ENCODE results near the gene NUAK1. TPM values are rescaled to one million over a fixed set of nuclear protein-coding genes. Genes with fewer than 3 reads are reported as not detected.

NUAK1 gene
- total RNA-seq, 1 donor, result 21.7 TPM

DNA sequence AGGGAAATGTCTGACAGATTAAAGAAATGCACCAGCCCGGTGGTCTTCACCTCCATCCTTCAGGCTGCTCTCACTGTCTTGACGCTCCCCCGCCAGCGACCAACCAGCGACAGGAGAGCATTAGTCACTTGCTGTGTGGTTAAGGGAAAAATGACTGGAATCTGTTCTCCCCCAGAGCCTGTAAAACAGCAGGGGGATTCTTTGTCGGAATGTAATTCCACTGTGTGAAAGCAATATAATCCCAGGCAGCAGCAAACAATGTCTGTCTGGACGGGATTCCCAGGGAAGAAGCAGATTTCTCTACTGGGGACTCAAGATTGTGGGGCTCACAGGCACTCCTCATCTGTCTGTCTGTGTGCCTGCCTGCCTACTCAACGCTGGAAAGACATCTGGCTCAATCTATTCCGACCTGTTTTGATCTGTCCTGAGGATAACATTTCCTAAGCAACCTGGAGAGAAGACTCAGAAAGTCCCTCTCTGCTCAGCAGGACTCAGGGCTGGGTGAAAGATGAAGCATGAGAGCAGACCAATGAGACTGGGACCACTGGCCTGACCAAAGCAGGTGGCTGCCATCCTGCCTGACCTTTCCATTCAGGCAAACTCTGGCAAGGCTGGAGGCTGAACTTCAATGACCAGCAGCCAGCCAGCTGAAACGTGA lies 54.6 kb downstream of the NUAK1 start:
- Histone ChIP-seq H3K9me3 (ENCODE audit: low read depth, low read length) (no peaks in the 10 kb centered on the region), H3K36me3 (ENCODE audit: insufficient read depth, low read length) (peaks cover 13% of the 10 kb centered on the region), H3K79me2 (ENCODE audit: insufficient read depth, low read length) (no peaks in the 10 kb centered on the region), H3K4me1 (ENCODE audit: insufficient read depth, low read length) (peaks cover 60% of the 10 kb centered on the region), H4K20me1 (ENCODE audit: insufficient read depth, low read length) (no peaks in the 10 kb centered on the region), H3K4me2 (ENCODE audit: insufficient read depth, low read length) (peak overlapping the region; percentile 62), H3K27ac (ENCODE audit: low read depth, low read length) (peak overlapping the region; percentile 86), H3K27me3 (ENCODE audit: insufficient read depth, low read length) (no peaks in the 10 kb centered on the region), H3K4me3 (ENCODE audit: insufficient read depth, low read length) (peak overlapping the region; percentile 16), H2AFZ (ENCODE audit: low read length) (peak overlapping the region; percentile 15)
- TF ChIP-seq, protein P1, sequence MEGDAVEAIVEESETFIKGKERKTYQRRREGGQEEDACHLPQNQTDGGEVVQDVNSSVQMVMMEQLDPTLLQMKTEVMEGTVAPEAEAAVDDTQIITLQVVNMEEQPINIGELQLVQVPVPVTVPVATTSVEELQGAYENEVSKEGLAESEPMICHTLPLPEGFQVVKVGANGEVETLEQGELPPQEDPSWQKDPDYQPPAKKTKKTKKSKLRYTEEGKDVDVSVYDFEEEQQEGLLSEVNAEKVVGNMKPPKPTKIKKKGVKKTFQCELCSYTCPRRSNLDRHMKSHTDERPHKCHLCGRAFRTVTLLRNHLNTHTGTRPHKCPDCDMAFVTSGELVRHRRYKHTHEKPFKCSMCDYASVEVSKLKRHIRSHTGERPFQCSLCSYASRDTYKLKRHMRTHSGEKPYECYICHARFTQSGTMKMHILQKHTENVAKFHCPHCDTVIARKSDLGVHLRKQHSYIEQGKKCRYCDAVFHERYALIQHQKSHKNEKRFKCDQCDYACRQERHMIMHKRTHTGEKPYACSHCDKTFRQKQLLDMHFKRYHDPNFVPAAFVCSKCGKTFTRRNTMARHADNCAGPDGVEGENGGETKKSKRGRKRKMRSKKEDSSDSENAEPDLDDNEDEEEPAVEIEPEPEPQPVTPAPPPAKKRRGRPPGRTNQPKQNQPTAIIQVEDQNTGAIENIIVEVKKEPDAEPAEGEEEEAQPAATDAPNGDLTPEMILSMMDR (IDR thresholded peaks at IDR 0.05; ENCODE audit: extremely low read depth, low read depth, low read length), result no peak
- DNase-seq (ENCODE audit: insufficient read length, low spot score, missing footprints), result peak; percentile 90

DNA sequence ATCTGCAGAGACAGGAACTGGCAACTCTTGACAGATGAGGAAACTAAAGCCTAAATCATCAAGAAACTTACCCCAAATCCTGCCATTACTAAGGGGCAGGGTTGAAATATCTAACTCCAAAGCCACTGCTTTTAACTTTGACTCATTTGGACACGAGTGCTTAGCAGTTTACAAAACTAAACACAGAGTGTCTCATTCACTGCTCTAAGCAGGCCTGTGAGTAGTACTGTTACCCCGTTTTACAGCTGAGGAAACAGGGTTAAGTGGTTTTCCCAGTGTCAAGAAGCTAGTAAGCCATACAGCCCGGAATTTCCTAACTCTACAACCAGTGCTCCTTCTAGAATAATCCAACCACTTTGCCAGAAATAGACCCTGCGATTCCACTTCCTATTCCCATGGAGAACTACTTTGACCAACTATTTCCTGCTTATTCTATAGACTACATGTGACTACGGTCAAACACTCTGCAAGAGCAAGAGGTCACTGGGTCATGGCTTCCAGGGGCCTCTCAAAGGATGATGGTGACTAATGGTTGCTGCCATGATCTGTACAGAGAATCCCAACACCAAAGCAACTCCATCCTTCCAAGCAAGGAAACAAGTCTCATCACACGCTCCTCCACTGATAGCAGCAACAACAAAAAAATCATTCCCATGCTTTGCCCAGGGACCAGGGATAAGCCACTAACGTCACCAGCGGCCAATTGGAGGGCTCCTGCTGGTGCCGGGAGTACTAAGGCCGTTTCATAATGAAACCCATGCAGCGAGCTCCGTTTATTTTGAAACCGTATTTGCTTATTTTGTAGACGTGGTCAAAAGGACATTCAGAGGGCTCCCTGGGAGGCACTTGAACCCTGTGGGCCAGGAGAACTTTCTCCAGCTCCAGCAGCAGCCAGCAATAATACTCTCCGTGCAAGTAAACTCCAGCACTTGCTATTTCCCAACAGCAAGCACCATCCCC lies 56.3 kb downstream of the NUAK1 start:
- H3K36me3 ChIP-seq (ENCODE audit: insufficient read depth, low read length), result peaks cover 23% of the 10 kb centered on the region
- TF ChIP-seq, protein P1 (IDR thresholded peaks at IDR 0.05; ENCODE audit: extremely low read depth, low read depth, low read length), result no peak
- no peak for DNase-seq (ENCODE audit: insufficient read length, low spot score, missing footprints)
- H3K79me2 ChIP-seq (ENCODE audit: insufficient read depth, low read length), result no peaks in the 10 kb centered on the region
- no peaks in the 10 kb centered on the region for H3K27me3 ChIP-seq (ENCODE audit: insufficient read depth, low read length)
- peak overlapping the region; percentile 86 for H3K27ac ChIP-seq (ENCODE audit: low read depth, low read length)
- H3K9me3 ChIP-seq (ENCODE audit: low read depth, low read length), result no peaks in the 10 kb centered on the region
- H3K4me2 ChIP-seq (ENCODE audit: insufficient read depth, low read length), result peak overlapping the region; percentile 7
- H3K4me1 ChIP-seq (ENCODE audit: insufficient read depth, low read length), result peaks cover 71% of the 10 kb centered on the region
- H3K4me3 ChIP-seq (ENCODE audit: insufficient read depth, low read length), result no peak overlapping the region
- no peak overlapping the region for H2AFZ ChIP-seq (ENCODE audit: low read length)
- H4K20me1 ChIP-seq (ENCODE audit: insufficient read depth, low read length), result no peaks in the 10 kb centered on the region

DNA sequence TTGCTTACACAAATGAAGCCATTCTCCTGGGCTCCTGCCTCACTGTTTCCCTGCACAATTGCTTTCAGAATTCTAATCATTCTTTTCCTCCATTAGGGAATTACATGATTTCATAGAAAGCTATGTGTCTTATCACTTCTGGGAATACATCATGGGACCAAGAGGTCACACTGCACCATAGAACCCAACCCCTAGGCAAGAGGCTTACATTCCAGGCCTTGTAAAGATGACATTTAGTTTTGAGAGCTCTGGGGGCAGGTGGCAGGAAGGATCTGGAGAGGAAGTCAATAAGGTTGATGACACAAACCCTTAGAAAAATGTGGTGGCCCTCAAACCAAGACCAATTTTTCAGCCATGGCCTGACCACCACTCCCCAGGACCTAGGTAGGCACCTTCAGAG lies 57.1 kb downstream of the NUAK1 start:
- Histone ChIP-seq H3K9me3 (ENCODE audit: low read depth, low read length) (no peaks in the 10 kb centered on the region), H3K4me1 (ENCODE audit: insufficient read depth, low read length) (peaks cover 71% of the 10 kb centered on the region), H4K20me1 (ENCODE audit: insufficient read depth, low read length) (no peaks in the 10 kb centered on the region), H3K4me3 (ENCODE audit: insufficient read depth, low read length) (no peak overlapping the region), H3K36me3 (ENCODE audit: insufficient read depth, low read length) (peaks cover 29% of the 10 kb centered on the region), H3K27me3 (ENCODE audit: insufficient read depth, low read length) (no peaks in the 10 kb centered on the region), H3K27ac (ENCODE audit: low read depth, low read length) (peak overlapping the region; percentile 86), H2AFZ (ENCODE audit: low read length) (no peak overlapping the region), H3K79me2 (ENCODE audit: insufficient read depth, low read length) (no peaks in the 10 kb centered on the region), H3K4me2 (ENCODE audit: insufficient read depth, low read length) (no peak overlapping the region)
- no peak for DNase-seq (ENCODE audit: insufficient read length, low spot score, missing footprints)
- TF ChIP-seq, protein P1 (IDR thresholded peaks at IDR 0.05; ENCODE audit: extremely low read depth, low read depth, low read length), result no peak

DNA sequence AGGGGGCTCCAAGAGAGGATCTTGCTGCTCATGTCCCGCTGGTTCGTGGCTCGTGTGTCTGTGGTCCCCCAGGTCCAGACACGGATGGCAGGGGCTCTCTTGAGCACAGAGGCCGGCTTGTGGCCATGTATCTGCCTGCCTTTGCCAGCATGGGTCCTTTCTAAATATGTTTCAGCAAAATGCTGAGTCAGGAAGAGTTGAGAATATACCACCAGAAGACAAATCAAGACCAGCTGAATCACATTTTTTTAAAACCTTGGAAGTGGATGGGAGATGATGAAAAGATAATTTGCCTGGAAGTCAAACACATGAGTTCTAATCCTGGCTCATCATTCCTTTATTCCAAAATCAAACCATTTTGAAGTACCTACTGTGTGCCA lies 58.0 kb downstream of the NUAK1 start:
- no peak for DNase-seq (ENCODE audit: insufficient read length, low spot score, missing footprints)
- peaks cover 71% of the 10 kb centered on the region for H3K4me1 ChIP-seq (ENCODE audit: insufficient read depth, low read length)

More for the DNA sequence above, 58.0 kb downstream of the NUAK1 start:
- peak overlapping the region; percentile 69 for H3K27ac ChIP-seq (ENCODE audit: low read depth, low read length)
- no peak overlapping the region for H2AFZ ChIP-seq (ENCODE audit: low read length)
- TF ChIP-seq, protein P1 (IDR thresholded peaks at IDR 0.05; ENCODE audit: extremely low read depth, low read depth, low read length), result no peak
- H3K4me3 ChIP-seq (ENCODE audit: insufficient read depth, low read length), result no peak overlapping the region
- H3K27me3 ChIP-seq (ENCODE audit: insufficient read depth, low read length), result no peaks in the 10 kb centered on the region
- no peak overlapping the region for H3K4me2 ChIP-seq (ENCODE audit: insufficient read depth, low read length)
- no peaks in the 10 kb centered on the region for H4K20me1 ChIP-seq (ENCODE audit: insufficient read depth, low read length)
- H3K36me3 ChIP-seq (ENCODE audit: insufficient read depth, low read length), result peaks cover 29% of the 10 kb centered on the region
- no peaks in the 10 kb centered on the region for H3K9me3 ChIP-seq (ENCODE audit: low read depth, low read length)
- no peaks in the 10 kb centered on the region for H3K79me2 ChIP-seq (ENCODE audit: insufficient read depth, low read length)

Data from osteoblast (primary cell).